NCI-H524 (cell line): Measurements from ENCODE around the gene ACTG2.

Source experiments
- DNase-seq, 2 experiments: peaks; one replicate each; lab custom pipeline; 2025; lab: John Stamatoyannopoulos, UW

Gene ACTG2

DNA sequence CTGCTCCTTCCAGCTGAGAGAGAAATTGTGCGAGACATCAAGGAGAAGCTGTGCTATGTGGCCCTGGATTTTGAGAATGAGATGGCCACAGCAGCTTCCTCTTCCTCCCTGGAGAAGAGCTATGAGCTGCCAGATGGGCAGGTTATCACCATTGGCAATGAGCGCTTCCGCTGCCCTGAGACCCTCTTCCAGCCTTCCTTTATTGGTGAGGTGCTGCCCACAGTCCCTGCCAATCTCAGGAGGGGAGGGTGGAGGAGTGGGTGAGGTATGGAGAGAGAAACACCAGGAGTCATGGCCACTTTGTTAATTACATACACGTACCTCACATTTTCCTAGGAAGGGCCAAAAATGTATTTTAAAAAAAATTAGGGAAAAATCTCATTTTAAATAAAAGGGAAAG is 21.9 kb downstream of the ACTG2 start:
- no peak for DNase-seq

DNA sequence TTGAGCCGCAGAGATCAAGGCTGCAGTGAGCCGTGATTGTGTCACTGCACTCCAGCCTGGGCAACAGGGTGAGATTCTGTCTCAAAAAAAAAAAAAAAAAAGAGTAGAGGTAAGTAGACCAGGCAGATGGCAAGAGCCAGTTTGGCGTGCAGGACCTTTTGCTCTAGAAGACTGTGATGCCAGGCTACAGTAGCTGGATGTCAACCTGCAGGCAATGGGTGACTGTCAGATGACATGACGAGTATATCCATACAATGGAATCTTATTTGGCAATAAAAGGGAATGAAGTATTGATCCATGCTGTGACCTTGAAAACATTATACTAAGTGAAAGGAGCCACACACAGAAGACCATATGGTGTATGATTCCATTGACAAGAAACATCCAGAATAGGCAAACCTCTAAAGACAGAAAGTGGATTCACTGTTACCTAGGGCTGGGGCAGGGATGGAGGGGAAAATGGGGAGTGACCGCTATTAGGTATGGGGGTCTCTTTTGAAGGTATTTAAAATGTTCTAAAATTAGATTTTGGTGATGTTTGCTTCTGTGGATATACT is 22.7 kb downstream of the ACTG2 start:
- no peak for DNase-seq

DNA sequence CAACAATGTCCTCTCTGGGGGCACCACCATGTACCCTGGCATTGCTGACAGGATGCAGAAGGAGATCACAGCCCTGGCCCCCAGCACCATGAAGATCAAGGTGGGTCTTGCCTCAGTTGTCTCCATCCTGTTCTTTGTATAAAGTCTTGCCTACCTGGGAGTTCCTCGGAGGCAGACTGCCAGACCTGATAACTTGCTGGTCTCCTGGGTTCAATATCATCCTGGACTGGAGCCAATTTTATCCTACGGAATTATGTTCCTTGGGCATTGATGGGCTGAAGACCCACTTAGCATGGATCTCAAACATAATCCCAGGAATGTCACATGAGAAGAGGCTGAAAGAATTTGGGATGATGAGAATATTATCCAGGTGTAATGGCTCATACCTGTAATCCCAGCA is 23.9 kb downstream of the ACTG2 start:
- DNase-seq: no peak

DNA sequence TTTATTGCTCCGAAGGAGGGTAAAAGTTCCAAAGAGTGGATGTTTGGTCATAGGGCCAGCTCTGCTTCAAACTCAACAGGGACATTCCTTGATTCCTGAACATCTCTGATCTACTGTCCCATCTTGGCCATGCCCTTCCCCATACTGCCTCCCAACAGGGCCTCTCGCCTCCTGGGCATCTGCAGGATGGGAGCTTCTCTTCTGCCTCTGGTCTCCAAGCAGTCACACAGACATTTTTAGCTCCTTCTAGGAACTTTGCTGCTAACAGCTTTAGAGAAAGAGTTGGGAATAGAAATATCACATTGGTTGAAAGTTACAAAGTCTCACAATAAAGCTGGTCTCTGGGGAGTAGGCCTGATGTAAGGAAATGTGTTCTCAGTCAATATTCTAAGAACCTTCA is 24.5 kb downstream of the ACTG2 start:
- DNase-seq: no peak

DNA sequence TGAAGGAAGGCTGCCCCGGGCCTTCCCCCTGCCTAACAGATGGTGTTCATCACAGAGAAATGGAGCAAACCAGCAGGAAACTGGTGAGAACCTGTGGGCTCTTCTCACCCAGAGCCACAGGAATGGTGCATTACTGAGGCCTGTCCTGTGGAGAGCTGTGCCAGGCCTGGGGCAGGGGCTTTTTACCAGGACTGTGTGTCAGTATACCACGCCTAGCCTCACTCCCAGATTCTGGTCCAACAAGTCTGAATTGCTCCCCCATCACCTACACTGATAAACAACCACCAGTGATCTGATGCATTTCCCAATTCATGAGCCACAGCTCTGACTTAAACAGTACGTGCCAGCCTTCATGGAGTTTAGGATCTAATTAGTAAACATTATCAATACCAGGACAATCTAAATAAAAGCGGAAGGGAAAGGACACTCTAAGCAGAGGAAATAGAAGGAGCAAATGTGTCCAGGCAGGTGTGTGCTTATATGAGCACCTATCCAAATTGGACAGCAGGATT is 24.9 kb downstream of the ACTG2 start:
- no peak for DNase-seq

DNA sequence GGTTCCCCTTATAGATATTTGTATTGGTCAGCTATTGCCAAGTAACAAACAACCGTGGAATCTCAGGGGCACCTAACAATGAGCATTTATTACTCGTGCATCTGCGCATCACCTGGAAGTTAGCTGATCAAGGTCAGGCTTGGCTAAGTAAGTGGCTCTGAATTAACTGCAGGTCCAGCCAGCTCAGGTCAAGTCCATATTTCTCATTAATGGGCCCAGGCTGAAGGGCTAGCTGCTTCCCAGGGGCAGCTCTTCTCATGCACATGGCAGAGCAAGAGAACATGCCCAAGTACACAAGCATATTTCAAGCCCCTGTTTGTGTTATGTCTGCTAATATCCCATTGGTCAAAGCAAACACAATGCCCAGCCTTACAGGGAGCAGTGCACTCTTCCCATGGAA is 26.0 kb downstream of the ACTG2 start:
- DNase-seq: no peak

DNA sequence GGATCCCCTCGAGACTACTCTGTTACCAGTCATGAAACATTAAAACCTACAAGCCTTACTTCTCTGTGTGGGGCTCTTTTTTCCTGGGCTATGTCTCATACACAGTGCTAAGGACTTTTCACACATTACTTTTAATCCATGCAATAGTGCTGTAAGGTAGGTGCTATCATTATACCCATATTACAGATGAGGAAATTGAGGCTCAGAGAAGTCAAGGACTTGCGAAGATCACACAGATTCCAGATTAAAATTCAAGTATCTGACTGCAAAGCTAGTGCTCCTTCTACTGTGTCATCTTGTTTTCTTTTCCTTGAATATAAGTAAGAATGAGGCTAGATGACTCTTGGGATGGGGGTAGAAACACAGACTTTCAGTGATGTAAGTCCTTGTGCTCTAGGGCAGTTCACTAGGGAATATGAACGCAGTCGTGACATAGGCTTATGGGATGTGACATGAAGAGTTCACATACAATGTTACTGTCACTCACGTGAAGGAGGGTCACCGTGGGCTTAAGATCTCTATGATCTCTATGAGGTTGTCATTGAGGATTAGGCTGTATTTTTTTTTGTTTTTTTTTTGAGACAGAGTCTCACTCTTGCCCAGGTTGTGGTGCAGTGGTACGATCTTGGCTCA is 26.9 kb downstream of the ACTG2 start:
- DNase-seq: no peak

DNA sequence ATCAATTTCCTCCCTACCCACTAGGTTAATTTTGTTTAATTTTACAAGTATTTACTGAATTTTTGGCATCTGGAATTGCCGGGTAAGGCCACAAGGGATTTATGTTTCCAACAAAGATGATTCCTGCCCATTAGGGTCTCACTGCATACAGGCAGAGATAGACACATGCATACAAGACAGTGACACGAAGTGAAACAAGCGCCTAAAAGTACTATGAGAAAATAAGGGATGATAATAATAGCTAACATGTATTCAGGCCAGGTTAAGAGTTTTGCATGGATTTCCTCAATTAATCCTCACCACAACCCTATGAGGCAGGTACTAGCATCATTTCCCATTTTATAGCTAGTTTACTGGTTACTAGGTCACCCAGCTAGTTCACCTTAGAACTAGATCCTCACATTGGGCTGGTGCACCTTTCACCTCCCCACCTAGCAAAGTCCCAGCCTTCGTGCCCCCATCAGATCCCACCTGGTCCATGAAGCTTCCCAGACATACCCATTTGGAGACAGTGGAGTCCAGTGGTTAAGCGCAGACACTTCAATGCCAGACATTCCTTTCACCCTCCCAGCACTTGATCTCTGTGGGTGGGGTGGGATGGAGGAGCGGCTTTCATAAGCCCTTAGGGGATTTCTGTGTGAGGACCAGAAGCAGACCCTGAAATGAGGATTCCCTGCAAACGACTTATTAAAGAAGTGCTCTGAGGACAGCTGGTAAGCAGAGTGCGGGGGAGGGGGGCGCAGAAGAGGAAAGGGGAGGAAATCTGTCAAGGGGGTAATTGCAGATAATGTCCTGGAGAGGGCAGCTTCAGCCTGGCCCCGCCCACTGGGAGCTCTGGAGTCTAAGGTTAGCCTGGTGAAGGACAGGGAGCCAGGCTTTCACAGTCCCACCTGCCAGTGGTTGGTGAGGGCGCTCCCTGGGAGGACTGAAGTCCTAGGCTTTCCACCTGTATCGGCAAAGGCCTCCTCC is 28.1 kb downstream of the ACTG2 start:
- DNase-seq: peak; percentile 78 to 87

DNA sequence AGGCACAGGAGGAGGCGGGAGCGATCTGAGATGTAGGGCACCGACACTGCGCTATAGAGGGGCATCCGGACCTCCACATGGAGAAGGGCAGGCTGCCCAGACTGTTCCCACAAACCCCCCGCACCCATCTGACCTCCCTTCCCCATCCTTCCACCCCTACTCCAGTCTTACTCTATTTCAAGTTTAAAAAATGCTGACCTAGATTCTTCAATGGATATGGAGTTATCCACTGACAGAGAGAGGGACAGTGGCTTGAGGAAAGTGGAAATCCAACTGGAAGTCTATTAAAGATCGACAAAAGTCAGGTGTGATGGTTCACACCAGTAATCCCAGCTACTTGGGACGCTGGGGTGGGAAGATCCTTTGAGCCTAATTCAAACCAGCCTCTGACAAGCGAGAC is 28.8 kb downstream of the ACTG2 start:
- DNase-seq: no peak

DNA sequence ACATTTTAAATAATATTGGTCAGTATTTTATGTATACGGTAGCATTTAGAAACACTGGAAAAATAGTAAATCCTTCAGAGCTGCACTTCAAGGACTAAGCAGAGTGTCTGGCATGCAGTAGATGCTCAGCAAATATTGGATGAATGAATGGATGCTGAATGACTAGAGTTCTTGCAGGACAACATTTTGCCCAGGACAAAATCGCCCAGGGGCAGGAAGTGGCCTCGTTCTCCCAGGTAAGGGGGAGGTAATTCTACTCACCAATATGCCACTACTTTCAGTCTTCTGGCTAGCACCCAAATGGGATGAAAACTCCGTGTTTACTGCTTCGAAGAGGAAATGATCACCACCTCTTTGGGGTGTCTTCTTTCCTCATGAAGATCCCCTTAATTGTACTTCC is 29.9 kb downstream of the ACTG2 start:
- no peak for DNase-seq

DNA sequence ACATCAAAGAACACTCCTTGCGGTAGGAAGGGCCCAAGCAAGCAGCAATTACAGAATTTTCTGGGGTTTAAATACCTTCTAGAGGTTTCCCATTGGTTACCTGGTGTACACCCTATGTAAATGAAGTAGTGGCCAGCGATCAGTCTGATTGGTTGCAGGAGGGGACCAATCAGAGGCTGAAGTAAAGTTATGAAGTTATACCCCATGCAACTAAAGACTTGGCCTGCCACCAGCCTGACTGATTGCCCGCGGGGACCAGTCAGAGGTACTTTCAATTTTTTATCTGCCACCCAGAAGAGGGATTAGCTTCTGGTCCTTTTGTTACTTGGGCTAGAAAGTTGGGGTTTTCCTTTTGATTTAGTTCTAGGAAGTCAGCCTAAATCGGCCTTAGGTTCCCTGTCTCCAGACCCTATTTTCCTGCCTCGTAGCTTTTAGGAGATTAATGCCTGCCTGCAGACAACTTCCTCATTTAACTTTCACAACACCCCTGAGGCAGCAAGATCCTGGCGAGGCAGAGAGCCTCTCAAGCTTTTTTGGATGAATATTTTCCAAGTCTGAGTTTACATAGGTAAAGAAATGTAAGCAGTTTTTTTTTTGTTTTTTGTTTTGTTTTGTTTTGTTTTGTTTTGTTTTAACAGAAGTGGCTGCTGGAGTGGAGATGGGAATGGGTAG is 32.4 kb downstream of the ACTG2 start:
- no peak for DNase-seq

DNA sequence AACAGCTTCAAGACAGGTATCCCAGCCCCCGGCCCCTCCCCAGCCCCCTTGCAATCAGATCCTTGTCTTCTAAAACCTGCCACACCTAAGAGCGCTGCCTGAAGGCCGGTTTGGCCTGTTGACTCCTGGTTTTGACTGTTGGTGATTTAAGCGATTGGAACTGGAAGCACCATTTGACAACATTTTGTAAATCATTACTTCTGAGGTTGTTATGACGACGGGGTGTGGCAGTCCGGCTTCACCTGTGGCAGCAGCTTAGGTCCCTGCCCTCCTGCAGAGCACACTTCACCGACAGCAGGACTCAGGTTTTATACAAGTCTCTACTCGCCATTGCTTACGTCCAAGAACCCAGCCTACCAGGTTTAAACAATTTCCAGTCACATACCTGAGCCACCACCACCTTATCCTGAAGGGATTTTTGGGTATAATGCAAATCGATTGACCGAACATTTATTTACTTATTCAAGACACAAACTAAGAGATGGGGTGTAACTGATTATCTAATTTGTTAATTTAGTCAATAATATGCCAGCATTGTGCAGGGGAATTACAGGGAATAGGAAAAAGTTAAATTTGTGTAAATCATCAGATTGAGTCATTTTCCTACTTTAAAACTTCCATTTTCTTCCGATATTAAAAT is 33.2 kb downstream of the ACTG2 start:
- no peak for DNase-seq

DNA sequence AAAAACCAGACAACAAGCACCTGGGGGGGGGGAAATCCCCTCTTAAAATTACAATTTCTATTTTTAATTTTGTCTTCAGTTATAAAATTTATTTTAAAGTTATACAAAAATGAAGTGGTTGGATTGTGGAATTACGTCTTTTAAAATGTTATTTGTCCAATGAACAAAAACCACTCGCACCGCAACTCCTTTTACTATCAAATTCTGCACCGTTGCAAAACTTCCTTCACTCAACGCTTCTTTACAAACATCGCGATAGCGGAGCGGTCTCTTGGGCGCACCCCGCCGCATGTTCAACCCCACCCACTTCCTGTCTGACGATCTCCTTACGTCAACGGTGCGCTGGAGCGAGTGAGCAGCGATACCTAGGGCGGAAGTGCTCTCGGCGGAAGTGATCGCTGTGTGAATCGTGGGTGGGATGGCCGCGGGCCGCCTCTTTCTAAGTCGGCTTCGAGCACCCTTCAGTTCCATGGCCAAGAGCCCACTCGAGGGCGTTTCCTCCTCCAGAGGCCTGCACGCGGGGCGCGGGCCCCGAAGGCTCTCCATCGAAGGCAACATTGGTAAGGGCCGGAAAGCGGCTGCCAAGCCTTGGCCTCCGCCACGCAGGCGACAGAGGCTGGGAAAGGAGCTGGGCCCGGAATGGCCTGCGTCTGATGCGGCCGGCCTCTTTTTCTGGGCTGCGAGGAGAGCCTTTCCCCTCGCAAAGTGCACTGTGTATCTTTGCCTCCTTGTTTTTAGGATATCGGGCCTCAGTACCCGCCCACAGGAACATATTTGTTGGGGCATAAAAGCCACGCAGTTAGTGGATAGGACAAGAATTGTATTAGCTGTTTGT is 33.9 kb downstream of the ACTG2 start, which contains the start of gene DGUOK:
Gene DGUOK, plus strand, starts transcription at position 388 of the 835 bp plus-strand sequence. Its CDS starts 31 bp downstream, at position 419.
- peak; percentile 95 to 97 for DNase-seq

DNA sequence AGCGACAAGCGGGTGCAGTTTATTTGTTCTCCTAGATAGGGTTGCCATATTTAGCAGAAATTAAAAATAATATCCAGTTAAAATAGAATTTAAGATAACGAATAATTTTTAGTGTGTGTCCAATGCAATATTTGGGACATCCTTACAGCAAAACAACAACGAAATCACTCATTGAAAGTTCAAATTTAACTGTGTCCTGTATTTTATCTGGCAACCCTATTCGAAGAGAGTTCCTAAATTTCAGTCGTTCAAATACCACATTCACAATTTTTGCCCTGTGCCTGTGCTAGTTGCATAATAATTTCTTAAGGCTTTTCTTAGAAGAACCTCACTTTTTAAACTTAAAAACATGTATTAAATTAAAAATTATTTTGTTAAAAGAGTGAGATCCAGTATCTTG is 34.5 kb downstream of the ACTG2 start:
- DNase-seq: no peak

DNA sequence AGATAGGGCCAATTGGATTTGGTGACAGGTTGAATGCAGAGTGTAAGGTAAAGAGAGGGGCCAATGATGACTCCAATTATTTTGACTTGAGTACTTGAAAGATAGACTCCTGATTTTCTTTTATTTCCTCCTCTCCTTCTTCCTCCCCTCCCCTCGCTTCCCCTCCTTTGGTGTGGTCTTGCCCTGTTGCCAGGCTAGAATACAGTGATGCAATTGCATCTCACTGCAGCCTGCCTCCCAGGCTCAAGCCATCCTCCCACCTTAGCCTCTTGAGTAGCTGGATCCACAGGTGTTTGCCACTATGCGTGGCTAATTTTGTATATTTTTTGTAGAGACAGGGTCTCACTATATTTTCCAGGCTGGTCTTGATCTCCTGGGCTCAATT is 36.1 kb downstream of the ACTG2 start:
- DNase-seq: no peak

DNA sequence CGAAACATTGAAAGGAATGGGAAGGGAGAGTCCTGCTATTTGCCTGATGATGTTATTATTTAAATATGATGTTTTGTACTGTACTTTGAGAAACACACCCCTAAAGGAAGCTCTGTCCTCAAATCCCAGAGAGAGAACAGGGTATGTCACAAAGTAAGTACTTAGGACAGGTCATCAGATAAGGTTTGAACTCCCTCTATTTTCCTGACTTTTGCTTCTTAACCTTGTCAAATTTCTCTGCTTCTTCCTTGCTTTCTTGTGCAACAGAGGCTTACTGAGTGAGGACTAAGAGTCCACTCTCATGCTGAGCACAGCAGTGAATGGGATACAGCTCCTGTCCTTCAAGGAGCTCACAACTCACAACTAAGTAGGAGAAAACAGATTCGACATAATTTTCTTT is 37.6 kb downstream of the ACTG2 start:
- DNase-seq: no peak

DNA sequence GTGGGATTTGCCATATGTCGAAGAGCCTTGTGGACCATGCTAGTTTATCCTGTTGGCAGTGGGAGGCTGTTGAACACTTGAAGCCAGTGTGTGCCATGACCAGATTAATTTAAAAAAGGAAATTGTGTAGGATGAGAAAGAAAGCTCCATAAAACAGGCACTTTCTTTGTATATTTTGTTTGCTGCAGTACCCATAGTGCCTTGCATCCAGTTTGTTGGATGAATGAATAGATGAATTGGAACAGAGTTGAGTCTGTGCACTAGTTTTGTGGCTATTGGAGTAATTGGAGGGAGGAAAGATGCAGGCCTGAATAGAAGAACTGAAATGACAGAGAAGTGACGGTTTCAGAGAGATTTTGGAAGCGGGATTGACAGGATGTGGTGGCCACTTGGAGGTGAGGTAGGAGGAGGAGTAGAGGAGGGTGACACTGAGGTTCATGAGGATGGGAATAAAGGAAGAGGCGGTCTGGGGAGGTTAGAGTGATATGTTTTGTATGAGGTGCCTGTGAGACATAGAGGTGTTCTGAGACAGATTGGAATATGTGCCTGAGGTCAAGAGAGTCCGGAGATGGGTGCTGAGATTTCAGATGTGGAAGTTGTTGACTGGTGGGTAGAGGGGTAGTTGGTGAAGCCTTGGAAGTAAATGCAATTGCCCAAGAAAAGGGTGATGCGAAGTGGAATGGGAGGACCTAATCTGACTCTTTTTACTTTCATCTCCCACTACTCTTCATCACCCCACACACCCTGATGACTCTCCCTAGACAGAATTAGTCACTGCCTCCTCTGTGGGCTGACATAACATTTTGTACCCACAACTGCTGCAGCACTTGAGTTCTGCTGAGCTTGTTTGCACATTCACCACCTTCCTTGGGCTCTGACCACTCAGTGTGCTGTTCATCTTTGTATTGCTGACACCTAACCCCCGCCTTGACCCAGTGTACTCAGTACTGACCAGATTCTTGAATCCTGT is 39.0 kb downstream of the ACTG2 start:
- DNase-seq: no peak

DNA sequence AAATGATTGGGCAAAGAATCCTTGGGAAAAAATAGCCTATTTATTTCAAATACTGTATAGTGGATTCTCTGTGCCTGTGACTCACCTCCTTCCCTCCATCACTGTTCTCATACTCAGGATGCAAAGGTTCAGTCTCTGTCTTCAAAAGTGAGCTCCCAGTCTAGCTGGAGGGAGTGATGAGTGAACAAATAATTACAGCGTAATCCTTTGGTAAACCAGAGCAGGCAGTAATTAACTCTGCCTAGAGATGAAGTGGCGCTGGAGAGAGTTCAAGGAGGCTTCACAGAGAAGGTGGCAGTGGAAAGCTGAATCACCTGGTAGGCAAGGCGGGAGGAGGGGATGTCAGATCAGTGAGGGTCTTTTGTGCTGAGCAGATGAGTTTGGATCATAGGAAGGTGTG is 40.4 kb downstream of the ACTG2 start:
- peak in 1 of 2 experiments; percentile 9 for DNase-seq

DNA sequence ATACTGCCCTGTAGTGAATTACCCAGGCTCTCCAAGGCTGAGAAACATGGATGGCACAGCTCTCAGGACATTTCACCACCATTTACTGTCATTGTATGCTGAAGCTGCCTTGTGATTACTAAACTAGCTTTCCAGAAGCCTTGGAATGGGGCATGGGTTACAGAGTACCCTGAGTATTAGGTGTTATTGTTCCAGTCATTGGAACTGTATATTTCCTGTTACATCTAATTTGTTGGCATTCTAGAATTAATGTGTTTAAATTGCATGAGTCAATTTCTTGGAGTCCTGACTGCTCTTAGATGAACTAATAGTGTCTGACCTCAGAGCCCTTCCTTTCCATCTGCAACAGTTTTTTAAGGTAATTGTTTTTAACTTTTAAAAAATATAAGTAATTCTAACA is 42.8 kb downstream of the ACTG2 start:
- DNase-seq: no peak
